Lung (tissue), 12 donors: ENCODE results near the gene KEL. TPM values are rescaled to one million over a fixed set of nuclear protein-coding genes. Genes with fewer than 3 reads are reported as not detected.

Source experiments
- ATAC-seq: fragments of 200-7000 bp; cut with Tn5 transposase; one replicate; pipeline ENCODE4 v1.9.1; 2020; ENCODE audit warnings: moderate number of reproducible peaks; ENCODE audit not compliant: insufficient read depth, low FRiP score
- DNase-seq, 3 donors: peaks; one replicate each; pipeline ENCODE4 v3.0.0-alpha.2; 2013 to 2017
- H3K27ac ChIP-seq, 2 donors: one replicate each; pipeline ENCODE4 v1.5.1; 2013; ENCODE audit warnings: mild to moderate bottlenecking in 2 of 2, moderate library complexity in 2 of 2, control low read depth in 1 of 2, inconsistent platforms in 1 of 2, low read depth in 1 of 2, low read length in 1 of 2
- H3K27me3 ChIP-seq, 3 donors: one replicate each; pipeline ENCODE4 v1.5.1; 2013; ENCODE audit warnings: low read length in 2 of 3; ENCODE audit not compliant: control insufficient read depth in 3 of 3, insufficient read depth in 3 of 3
- H3K36me3 ChIP-seq, 4 donors: one replicate each; pipeline ENCODE4 v1.5.1; 2013; ENCODE audit warnings: low read length in 4 of 4, mild to moderate bottlenecking in 1 of 4, moderate library complexity in 1 of 4; ENCODE audit not compliant: control insufficient read depth in 4 of 4, insufficient read depth in 4 of 4
- H3K4me1 ChIP-seq, 5 donors: one replicate each; pipeline ENCODE4 v1.5.1; 2013; ENCODE audit warnings: low read length in 5 of 5, mild to moderate bottlenecking in 2 of 5, moderate library complexity in 1 of 5; ENCODE audit not compliant: control insufficient read depth in 5 of 5, insufficient read depth in 5 of 5
- H3K4me3 ChIP-seq: one replicate; pipeline ENCODE4 v1.5.1; 2013; ENCODE audit warnings: mild to moderate bottlenecking, control low read depth, moderate library complexity
- H3K9ac ChIP-seq, 2 donors: one replicate each; pipeline ENCODE4 v1.5.1; 2013; ENCODE audit warnings: low read length in 2 of 2, control low read depth in 1 of 2; ENCODE audit not compliant: insufficient read depth in 1 of 2
- H3K9me3 ChIP-seq, 4 donors: one replicate each; pipeline ENCODE4 v1.5.1; 2013; ENCODE audit warnings: low read length in 3 of 4, mild to moderate bottlenecking in 1 of 4, moderate library complexity in 1 of 4; ENCODE audit not compliant: control insufficient read depth in 4 of 4, insufficient read depth in 3 of 4
- WGBS, 2 donors: extraction: QIAGEN DNeasy Blood & Tissue Kit; methylation state at CpG; one replicate each; pipeline ENCODE4 v1.1.7; 2013; 5-methylcytosine and 5-hydroxymethylcytosine counted together
- polyA plus RNA-seq, 2 donors: library from polyadenylated mRNA; stranded (reverse); fragments of 200-250 nt; gene quantifications; one replicate each; pipeline ENCODE4 v1.2.1, GENCODE V29; 2013
- total RNA-seq, 2 donors: library from RNA; depleted of rRNA in 1 of 2; stranded (reverse); fragments of >200 nt in 1 of 2; gene quantifications; one replicate each; pipeline ENCODE4 v1.2.1, GENCODE V29; 2014 to 2021
- TF ChIP-seq, protein P1 (sequence below): IDR thresholded peaks from 2 replicates; pipeline ENCODE4 v1.5.1; 2012; ENCODE audit warnings: mild to moderate bottlenecking; ENCODE audit errors: control extremely low read depth, extremely low read depth
- donor health status: control.
- donor health status: control.
- donor health status: Bipolar disorder and iron deficiency.
- donor health status: healthy.
- donor health status: DM: yes; HTN: yes; CAD: no.

KEL gene
- total and polyA plus RNA-seq, 4 donors, result 0.23 to 8.3 (median 1.1) TPM

GRCh38 chr7:142891490-142892082 is 70.6 kb downstream of the KEL start:
- DNase-seq (peak in 1 of 3 donors; percentile 1), ATAC-seq (no peak)
- H3K9me3 ChIP-seq, result no peaks in the 10 kb centered on the region
- H3K9ac ChIP-seq, result no peak overlapping the region
- no peaks in the 10 kb centered on the region for H3K27me3 ChIP-seq
- TF ChIP-seq, protein P1, sequence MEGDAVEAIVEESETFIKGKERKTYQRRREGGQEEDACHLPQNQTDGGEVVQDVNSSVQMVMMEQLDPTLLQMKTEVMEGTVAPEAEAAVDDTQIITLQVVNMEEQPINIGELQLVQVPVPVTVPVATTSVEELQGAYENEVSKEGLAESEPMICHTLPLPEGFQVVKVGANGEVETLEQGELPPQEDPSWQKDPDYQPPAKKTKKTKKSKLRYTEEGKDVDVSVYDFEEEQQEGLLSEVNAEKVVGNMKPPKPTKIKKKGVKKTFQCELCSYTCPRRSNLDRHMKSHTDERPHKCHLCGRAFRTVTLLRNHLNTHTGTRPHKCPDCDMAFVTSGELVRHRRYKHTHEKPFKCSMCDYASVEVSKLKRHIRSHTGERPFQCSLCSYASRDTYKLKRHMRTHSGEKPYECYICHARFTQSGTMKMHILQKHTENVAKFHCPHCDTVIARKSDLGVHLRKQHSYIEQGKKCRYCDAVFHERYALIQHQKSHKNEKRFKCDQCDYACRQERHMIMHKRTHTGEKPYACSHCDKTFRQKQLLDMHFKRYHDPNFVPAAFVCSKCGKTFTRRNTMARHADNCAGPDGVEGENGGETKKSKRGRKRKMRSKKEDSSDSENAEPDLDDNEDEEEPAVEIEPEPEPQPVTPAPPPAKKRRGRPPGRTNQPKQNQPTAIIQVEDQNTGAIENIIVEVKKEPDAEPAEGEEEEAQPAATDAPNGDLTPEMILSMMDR, result no peak
- peaks cover 0 to 15% (median 0%) of the 10 kb centered on the region in 5 donors for H3K4me1 ChIP-seq
- WGBS, 2 donors, result 88 to 94% methylated on average over 10 of the region's 10 CpGs
- H3K27ac ChIP-seq, result no peak overlapping the region
- no peaks in the 10 kb centered on the region for H3K36me3 ChIP-seq
- no peak overlapping the region for H3K4me3 ChIP-seq

Other genes starting within 250 kb of the KEL start
- 10 to 100 TPM in 1 of 2 donors, not detected in 1; 16.8 TPM for gene PRSS1, start 212.9 kb downstream of the KEL start, total RNA-seq
- 1 to 10 TPM in 1 of 2 donors, under 1 TPM in 1; 0.41 to 1.1 TPM for gene PRSS1, start 212.9 kb downstream of the KEL start, polyA plus RNA-seq
- gene PRSS2, start 191.4 kb downstream of the KEL start, total RNA-seq, result 10 to 100 TPM in 1 of 2 donors, not detected in 1; 47.9 TPM
- gene PRSS2, start 191.4 kb downstream of the KEL start, polyA plus RNA-seq, result 1 to 10 TPM in 1 of 2 donors, under 1 TPM in 1; 0.35 to 1.7 TPM
- gene EPHB6, start 107.3 kb downstream of the KEL start, total RNA-seq, result 10 to 100 TPM; 18.5 to 18.8 TPM
- 1 to 10 TPM; 3.2 to 8.5 TPM for gene EPHB6, start 107.3 kb downstream of the KEL start, polyA plus RNA-seq
- gene TRPV6, start 76.6 kb downstream of the KEL start, total RNA-seq, result 1 to 10 TPM in 1 of 2 donors, under 1 TPM in 1; 0.43 to 1.2 TPM
- under 1 TPM; 0.40 to 0.63 TPM for gene TRPV6, start 76.6 kb downstream of the KEL start, polyA plus RNA-seq
- not detected for gene TRPV5, start 28.6 kb downstream of the KEL start, total RNA-seq
- under 1 TPM in 1 of 2 donors, not detected in 1; 0.05 TPM for gene TRPV5, start 28.6 kb downstream of the KEL start, polyA plus RNA-seq
- gene LLCFC1, start 22.9 kb downstream of the KEL start, total RNA-seq, result not detected
- gene LLCFC1, start 22.9 kb downstream of the KEL start, polyA plus RNA-seq, result under 1 TPM; 0.22 to 0.70 TPM
- gene OR9A2, start 64.8 kb upstream of the KEL start, total RNA-seq, result under 1 TPM in 1 of 2 donors, not detected in 1; 0.82 TPM
- not detected for gene OR9A2, start 64.8 kb upstream of the KEL start, polyA plus RNA-seq
- not detected for gene OR6V1, start 90.0 kb upstream of the KEL start, total RNA-seq
- gene OR6V1, start 90.0 kb upstream of the KEL start, polyA plus RNA-seq, result not detected
- gene PIP, start 169.7 kb upstream of the KEL start, total RNA-seq, result 10 to 100 TPM in 1 of 2 donors, 1 to 10 TPM in 1; 1.5 to 37.1 TPM
- gene PIP, start 169.7 kb upstream of the KEL start, polyA plus RNA-seq, result 10 to 100 TPM; 35.3 to 43.4 TPM
- gene TAS2R39, start 221.1 kb upstream of the KEL start, total RNA-seq, result not detected
- not detected for gene TAS2R39, start 221.1 kb upstream of the KEL start, polyA plus RNA-seq